SU-DHL-6 (cell line): ENCODE data around the gene RAD51B.

ENCODE experiments used
- H2AFZ ChIP-seq: fragments of 200-600 bp; sonication (generic); 2 replicates; pipeline ENCODE4 v1.6.1; 2014; ENCODE audit warnings: low read depth, mild to moderate bottlenecking, moderate library complexity, mixed read lengths, antibody characterized with exemption, low read length; ENCODE audit not compliant: severe bottlenecking
- H3F3A ChIP-seq: fragments of 200-600 bp; shearing (Covaris generic); 2 replicates; pipeline ENCODE4 v1.6.0; 2016; ENCODE audit warnings: antibody characterized with exemption, mild to moderate bottlenecking; ENCODE audit not compliant: insufficient read depth
- H3K27ac ChIP-seq: fragments of 200-600 bp; sonication (generic); 2 replicates; pipeline ENCODE4 v1.5.1; 2016; ENCODE audit warnings: low read depth, mild to moderate bottlenecking, low read length, moderate library complexity, mixed read lengths
- H3K27me3 ChIP-seq: fragments of 200-600 bp; sonication (generic), shearing (Covaris generic); 2 replicates; pipeline ENCODE4 v1.6.0; 2014; ENCODE audit warnings: mild to moderate bottlenecking, low read length
- H3K36me3 ChIP-seq: fragments of 200-600 bp; sonication (generic); 2 replicates; pipeline ENCODE4 v1.6.1; 2014; ENCODE audit warnings: mild to moderate bottlenecking, low read length, mixed read lengths
- H3K4me2 ChIP-seq: fragments of 300-600, 200-600 bp; shearing (Covaris generic), sonication (generic); 2 replicates; pipeline ENCODE4 v1.6.0; 2014; ENCODE audit warnings: low read length, low read depth, mild to moderate bottlenecking; ENCODE audit not compliant: poor library complexity, severe bottlenecking
- H3K4me3 ChIP-seq: fragments of 200-600 bp; sonication (generic); 2 replicates; pipeline ENCODE4 v1.5.1; 2014; ENCODE audit warnings: antibody characterized with exemption, low read length, mild to moderate bottlenecking, mixed read lengths; ENCODE audit not compliant: insufficient read depth, poor library complexity, severe bottlenecking
- H3K79me2 ChIP-seq: fragments of 200-600 bp; sonication (generic); 2 replicates; pipeline ENCODE4 v1.6.1; 2014; ENCODE audit warnings: mild to moderate bottlenecking, low read length, moderate library complexity; ENCODE audit not compliant: insufficient read depth
- H3K9ac ChIP-seq: fragments of 200-600 bp; sonication (generic); 2 replicates; pipeline ENCODE4 v1.7.0; 2014; ENCODE audit warnings: mild to moderate bottlenecking, low read length
- H3K9me2 ChIP-seq: fragments of 200-600 bp; sonication (generic); replicated peaks from 2 replicates; pipeline ENCODE4 v1.6.1; 2014; ENCODE audit warnings: low read length; ENCODE audit not compliant: insufficient read depth
- H3K9me3 ChIP-seq: fragments of 200-600 bp; sonication (generic); 2 replicates; pipeline ENCODE4 v1.6.1; 2014; ENCODE audit warnings: low read length, mixed read lengths; ENCODE audit not compliant: insufficient read depth
- H4K20me1 ChIP-seq: fragments of 200-600 bp; sonication (generic); 2 replicates; pipeline ENCODE4 v1.6.1; 2014; ENCODE audit warnings: low read depth, mild to moderate bottlenecking, antibody characterized with exemption, low read length, moderate library complexity, mixed read lengths
- EZH2phosphoT487 ChIP-seq: fragments of 200-600 bp; sonication (generic), shearing (Covaris generic); conservative IDR thresholded peaks from 2 replicates; pipeline ENCODE4 v1.6.1; 2018; ENCODE audit warnings: mild to moderate bottlenecking, antibody characterized with exemption, low read length, moderate library complexity, mixed read lengths
- TF ChIP-seq, protein P1 (sequence below): fragments of 200-600 bp; sonication (generic); IDR thresholded peaks from one replicate; pipeline ENCODE4 v1.5.1; 2017; ENCODE audit warnings: antibody characterized with exemption, mild to moderate bottlenecking, low read length, moderate library complexity; ENCODE audit not compliant: insufficient read depth, poor library complexity, severe bottlenecking

Gene RAD51B

GRCh38 chr14:68552075-68552474, 732.5 kb downstream of the RAD51B start:
- H3K27ac ChIP-seq, result no peak overlapping the region
- no peak overlapping the region for H3K4me2 ChIP-seq
- no peak overlapping the region for H3K9ac ChIP-seq

DNA sequence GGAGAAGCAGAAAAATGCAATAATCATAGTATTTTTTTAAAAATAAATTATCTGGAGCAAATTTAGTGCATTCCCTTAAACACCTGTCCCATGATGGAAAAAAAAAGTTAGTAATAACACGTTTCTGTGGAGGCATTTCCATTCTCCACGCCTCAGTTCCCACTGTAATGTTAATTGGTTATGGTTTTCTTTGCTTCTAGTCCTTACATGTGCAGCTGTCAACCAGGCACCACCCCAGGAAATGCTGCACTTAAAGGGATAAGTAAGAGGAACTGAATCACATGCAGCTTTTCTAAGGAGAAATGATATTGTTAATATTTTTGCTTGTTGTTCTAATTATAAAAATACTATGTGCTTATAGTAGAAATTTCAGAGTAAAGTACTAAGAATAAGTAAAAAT, 733.0 kb downstream of the RAD51B start:
- Histone ChIP-seq H2AFZ (no peak overlapping the region), H4K20me1 (no peaks in the 10 kb centered on the region), H3K36me3 (no peaks in the 10 kb centered on the region), H3K9me2 (no peaks in the 10 kb centered on the region), H3K4me3 (no peak overlapping the region), H3K27ac (no peak overlapping the region), H3K27me3 (no peaks in the 10 kb centered on the region), H3K79me2 (no peaks in the 10 kb centered on the region), H3K9ac (no peak overlapping the region), H3K4me2 (no peak overlapping the region), H3F3A (no peaks in the 10 kb centered on the region), H3K9me3 (no peaks in the 10 kb centered on the region)
- no peak for TF ChIP-seq EZH2phosphoT487
- TF ChIP-seq, protein P1, sequence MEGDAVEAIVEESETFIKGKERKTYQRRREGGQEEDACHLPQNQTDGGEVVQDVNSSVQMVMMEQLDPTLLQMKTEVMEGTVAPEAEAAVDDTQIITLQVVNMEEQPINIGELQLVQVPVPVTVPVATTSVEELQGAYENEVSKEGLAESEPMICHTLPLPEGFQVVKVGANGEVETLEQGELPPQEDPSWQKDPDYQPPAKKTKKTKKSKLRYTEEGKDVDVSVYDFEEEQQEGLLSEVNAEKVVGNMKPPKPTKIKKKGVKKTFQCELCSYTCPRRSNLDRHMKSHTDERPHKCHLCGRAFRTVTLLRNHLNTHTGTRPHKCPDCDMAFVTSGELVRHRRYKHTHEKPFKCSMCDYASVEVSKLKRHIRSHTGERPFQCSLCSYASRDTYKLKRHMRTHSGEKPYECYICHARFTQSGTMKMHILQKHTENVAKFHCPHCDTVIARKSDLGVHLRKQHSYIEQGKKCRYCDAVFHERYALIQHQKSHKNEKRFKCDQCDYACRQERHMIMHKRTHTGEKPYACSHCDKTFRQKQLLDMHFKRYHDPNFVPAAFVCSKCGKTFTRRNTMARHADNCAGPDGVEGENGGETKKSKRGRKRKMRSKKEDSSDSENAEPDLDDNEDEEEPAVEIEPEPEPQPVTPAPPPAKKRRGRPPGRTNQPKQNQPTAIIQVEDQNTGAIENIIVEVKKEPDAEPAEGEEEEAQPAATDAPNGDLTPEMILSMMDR, result no peak

More at GRCh38 chr14:68552075-68552474, 732.5 kb downstream of the RAD51B start:
- Histone ChIP-seq H4K20me1 (no peaks in the 10 kb centered on the region), H3K9me3 (no peaks in the 10 kb centered on the region), H3K79me2 (no peaks in the 10 kb centered on the region), H3F3A (no peaks in the 10 kb centered on the region), H3K27me3 (no peaks in the 10 kb centered on the region), H3K4me3 (no peak overlapping the region), H3K36me3 (no peaks in the 10 kb centered on the region), H2AFZ (no peak overlapping the region), H3K9me2 (no peaks in the 10 kb centered on the region)
- no peak for TF ChIP-seq EZH2phosphoT487
- TF ChIP-seq, protein P1, result no peak

GRCh38 chr14:68553311-68553710, 733.7 kb downstream of the RAD51B start:
- Histone ChIP-seq H2AFZ (no peak overlapping the region), H3K79me2 (no peaks in the 10 kb centered on the region), H3K9me2 (no peaks in the 10 kb centered on the region), H3K9me3 (no peaks in the 10 kb centered on the region), H3K27ac (no peak overlapping the region), H3F3A (no peaks in the 10 kb centered on the region), H3K27me3 (no peaks in the 10 kb centered on the region), H3K36me3 (no peaks in the 10 kb centered on the region), H3K4me2 (no peak overlapping the region), H3K4me3 (no peak overlapping the region), H3K9ac (no peak overlapping the region), H4K20me1 (no peaks in the 10 kb centered on the region)
- no peak for TF ChIP-seq EZH2phosphoT487
- TF ChIP-seq, protein P1, result no peak

DNA sequence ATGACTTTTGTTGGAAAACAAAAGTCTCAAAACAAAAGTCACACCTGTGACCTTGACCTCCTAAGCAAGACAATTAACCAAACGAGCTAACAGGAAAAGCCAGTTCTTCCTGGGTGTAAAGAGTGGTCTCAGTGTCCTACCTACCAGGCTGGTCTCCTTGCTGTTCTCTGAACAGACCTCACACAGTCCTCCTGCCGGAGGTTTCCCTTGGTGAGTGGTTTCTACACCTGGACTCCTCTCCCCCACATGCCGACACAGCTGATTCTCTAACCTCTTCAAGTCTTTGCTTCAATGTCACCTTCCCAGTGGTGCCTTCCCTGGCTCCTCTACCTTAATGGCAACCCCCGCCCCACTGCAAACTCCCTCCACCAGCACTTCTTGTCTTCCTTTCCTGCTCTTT, 734.7 kb downstream of the RAD51B start:
- TF ChIP-seq, protein P1, result no peak
- no peak for TF ChIP-seq EZH2phosphoT487
- no peaks in the 10 kb centered on the region for H3K36me3 ChIP-seq
- no peak overlapping the region for H3K9ac ChIP-seq
- no peaks in the 10 kb centered on the region for H3K9me3 ChIP-seq
- H3K27me3 ChIP-seq, result no peaks in the 10 kb centered on the region
- H3K4me3 ChIP-seq, result no peak overlapping the region
- no peaks in the 10 kb centered on the region for H3K9me2 ChIP-seq
- H3K27ac ChIP-seq, result no peak overlapping the region
- H2AFZ ChIP-seq, result no peak overlapping the region
- no peaks in the 10 kb centered on the region for H3F3A ChIP-seq
- H3K79me2 ChIP-seq, result no peaks in the 10 kb centered on the region
- H4K20me1 ChIP-seq, result no peaks in the 10 kb centered on the region
- H3K4me2 ChIP-seq, result no peak overlapping the region
